Body of pancreas (tissue), 4 donors: Measurements from ENCODE around the gene DDX10. TPM values are rescaled to one million over a fixed set of nuclear protein-coding genes. Genes with fewer than 3 reads are reported as not detected.

Experiments used
- ATAC-seq: fragments of 150-250 bp; one replicate; pipeline ENCODE4 v1.9.1; 2016
- DNase-seq, 4 donors: peaks; one replicate each; pipeline ENCODE4 v3.0.0-alpha.2; 2019
- H3K27ac ChIP-seq, 4 donors: fragments of 200-600 bp; sonication (generic); 1 replicate in 3 of 4; 2 replicates in 1 of 4; pipeline versions ENCODE4 v1.5.1 to v1.6.1; 2016 to 2019; ENCODE audit warnings: mild to moderate bottlenecking in 1 of 4, mixed read lengths in 1 of 4, moderate library complexity in 1 of 4
- H3K27me3 ChIP-seq, 2 donors: fragments of 200-600 bp; sonication (generic); one replicate each; pipeline ENCODE4 v1.6.0; 2016; ENCODE audit warnings: mild to moderate bottlenecking in 1 of 2
- H3K36me3 ChIP-seq, 2 donors: fragments of 200-600 bp; sonication (generic); replicated peaks in 1 of 2; 2 replicates each; pipeline ENCODE4 v1.5.1; 2016; ENCODE audit warnings: low read depth in 2 of 2; ENCODE audit not compliant: insufficient read depth in 1 of 2
- H3K4me1 ChIP-seq: fragments of 200-600 bp; sonication (generic); one replicate; pipeline ENCODE4 v1.6.0; 2016
- H3K4me3 ChIP-seq, 2 donors: fragments of 200-600 bp; sonication (generic); 1 replicate in 1 of 2; 2 replicates in 1 of 2; pipeline ENCODE4 v1.5.1; 2016 to 2019
- H3K9me3 ChIP-seq, 3 donors: fragments of 200-600 bp; sonication (generic); 1 replicate in 2 of 3; 2 replicates in 1 of 3; pipeline ENCODE4 v1.5.1; 2016
- CTCF ChIP-seq, 7 experiments: fragments of 450-650 bp in 4 of 7; fragments of 200-600 bp in 3 of 7; sonication (generic) in 3 of 7; IDR thresholded peaks; one replicate each; pipeline ENCODE4 v1.5.1; 2016 to 2019; ENCODE audit warnings: antibody characterized with exemption in 7 of 7
- POLR2A ChIP-seq, 3 donors: fragments of 450-650 bp; IDR thresholded peaks; one replicate each; pipeline ENCODE4 v1.6.1; 2016; ENCODE audit warnings: antibody characterized with exemption in 3 of 3, mild to moderate bottlenecking in 2 of 3
- WGBS, 2 donors: methylation state at CpG; one replicate each; pipeline ENCODE4 v1.1.5; 2017; 5-methylcytosine and 5-hydroxymethylcytosine counted together
- intact Hi-C: fragments of 100-400 bp; cut with DNase I; formaldehyde crosslinking; loops from one replicate; pipeline ENCODE4 v1.15.1; 2023
- total RNA-seq, 2 donors: library from RNA; depleted of rRNA; stranded (reverse); fragments of >200 nt; gene quantifications; one replicate each; pipeline ENCODE4 v1.1.0, GENCODE V29; 2016

DDX10 gene
- total RNA-seq, 2 donors from 2014 or later: 11.7 to 18.5 TPM

GRCh38 chr11:108780119-108780518, 115.2 kb downstream of the DDX10 start:
- DNase-seq (no peak), ATAC-seq (no peak)
- intact Hi-C loops: no loop called here
- TF ChIP-seq CTCF (IDR thresholded peaks at IDR 0.05) (no peak), POLR2A (IDR thresholded peaks at IDR 0.05) (no peak)
- Histone ChIP-seq H3K36me3 (no peaks in the 10 kb centered on the region), H3K9me3 (no peaks in the 10 kb centered on the region), H3K4me1 (no peaks in the 10 kb centered on the region), H3K27ac (no peak overlapping the region), H3K4me3 (no peak overlapping the region), H3K27me3 (no peaks in the 10 kb centered on the region)
- 83 to 94% methylated on average over 1 of the region's 1 CpG for WGBS, 2 donors

GRCh38 chr11:108781946-108782345, 117.1 kb downstream of the DDX10 start:
- DNase-seq: no peak
- TF ChIP-seq CTCF (IDR thresholded peaks at IDR 0.05): no peak
- no peak for TF ChIP-seq POLR2A (IDR thresholded peaks at IDR 0.05)

GRCh38 chr11:108786281-108786990, 121.6 kb downstream of the DDX10 start:
- Histone ChIP-seq H3K9me3 (no peaks in the 10 kb centered on the region), H3K27ac (no peak overlapping the region), H3K4me1 (no peaks in the 10 kb centered on the region), H3K4me3 (no peak overlapping the region), H3K36me3 (no peaks in the 10 kb centered on the region), H3K27me3 (no peaks in the 10 kb centered on the region)
- TF ChIP-seq POLR2A (IDR thresholded peaks at IDR 0.05): no peak
- TF ChIP-seq CTCF (IDR thresholded peaks at IDR 0.05): no peak
- WGBS, 2 donors: 76 to 78% methylated on average over 5 of the region's 5 CpGs
- DNase-seq (no peak), ATAC-seq (no peak)
- intact Hi-C loops: no loop called here

More at GRCh38 chr11:108781946-108782345, 117.1 kb downstream of the DDX10 start:
- intact Hi-C loops: no loop called here
- Histone ChIP-seq H3K4me3 (no peak overlapping the region), H3K9me3 (no peaks in the 10 kb centered on the region), H3K27ac (no peak overlapping the region), H3K4me1 (no peaks in the 10 kb centered on the region), H3K36me3 (no peaks in the 10 kb centered on the region), H3K27me3 (no peaks in the 10 kb centered on the region)
- WGBS, 2 donors: 67 to 71% methylated on average over 2 of the region's 2 CpGs
- no peak for ATAC-seq

- Histone ChIP-seq H3K9me3 (no peaks in the 10 kb centered on the region), H3K27ac (no peak overlapping the region), H3K27me3 (no peaks in the 10 kb centered on the region), H3K4me1 (no peaks in the 10 kb centered on the region), H3K4me3 (no peak overlapping the region), H3K36me3 (no peaks in the 10 kb centered on the region)
- WGBS, 2 donors: 90 to 94% methylated on average over 6 of the region's 6 CpGs
- TF ChIP-seq POLR2A (IDR thresholded peaks at IDR 0.05) (no peak), CTCF (IDR thresholded peaks at IDR 0.05) (no peak)
- ATAC-seq (no peak), DNase-seq (no peak)
- intact Hi-C loops: no loop called here
Measured at GRCh38 chr11:108787105-108787504, 122.2 kb downstream of the DDX10 start.
